ENCODE results near the gene PRPF6. TPM values are rescaled to one million over a fixed set of nuclear protein-coding genes. Genes with fewer than 3 reads are reported as not detected.

Gene PRPF6
- total RNA-seq, 1 experiment from 2014 or later: 88.4 TPM

DNA sequence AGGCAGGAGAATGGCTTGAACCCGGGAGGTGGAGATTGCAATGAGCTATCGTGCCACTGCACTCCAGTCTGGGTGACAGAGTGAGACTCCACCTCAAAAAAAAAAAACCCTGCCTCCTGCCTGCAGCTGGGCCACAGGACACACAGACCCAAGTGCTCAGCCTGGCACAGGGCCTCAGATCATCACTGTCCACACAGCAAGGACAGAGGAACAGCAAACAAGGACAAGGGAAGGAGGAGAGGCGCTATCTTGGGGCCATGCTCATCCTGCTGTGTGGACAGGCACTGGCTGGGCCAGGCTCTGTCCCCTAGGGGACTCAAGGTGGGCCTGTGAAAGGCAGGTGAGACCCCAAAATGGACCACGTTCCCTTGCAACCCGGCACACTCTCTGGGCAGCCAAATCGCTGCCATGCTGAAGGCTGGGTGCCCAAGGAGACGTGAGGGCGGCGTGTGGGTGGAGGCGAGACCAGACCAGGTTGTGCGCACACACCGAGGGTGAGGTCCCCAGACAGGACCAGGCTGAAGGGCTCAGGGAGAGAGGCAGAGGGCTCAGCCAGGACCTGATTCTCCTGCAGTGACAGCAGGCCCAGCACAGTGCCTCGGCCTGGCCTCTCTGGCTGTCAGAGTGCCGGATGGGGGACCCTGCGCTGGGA, 33.8 kb upstream of the PRPF6 start:
- 0 out of 2 replicates have a peak overlapping the region, but pooled peaks have one; percentile 7 for H3K27ac ChIP-seq (ENCODE audit: low read length)
- ATAC-seq (no peak), DNase-seq (ENCODE audit: low read depth, low spot score) (no peak)
- H3K36me3 ChIP-seq (ENCODE audit: control insufficient read depth, insufficient read depth, low read length): no peaks in the 10 kb centered on the region
- BruUV-seq (replicated peaks): no TSS peak
- no peak overlapping the region for H3K4me3 ChIP-seq (ENCODE audit: low read depth in 2 of 2, low read length in 2 of 2)
- TF ChIP-seq, protein P1, sequence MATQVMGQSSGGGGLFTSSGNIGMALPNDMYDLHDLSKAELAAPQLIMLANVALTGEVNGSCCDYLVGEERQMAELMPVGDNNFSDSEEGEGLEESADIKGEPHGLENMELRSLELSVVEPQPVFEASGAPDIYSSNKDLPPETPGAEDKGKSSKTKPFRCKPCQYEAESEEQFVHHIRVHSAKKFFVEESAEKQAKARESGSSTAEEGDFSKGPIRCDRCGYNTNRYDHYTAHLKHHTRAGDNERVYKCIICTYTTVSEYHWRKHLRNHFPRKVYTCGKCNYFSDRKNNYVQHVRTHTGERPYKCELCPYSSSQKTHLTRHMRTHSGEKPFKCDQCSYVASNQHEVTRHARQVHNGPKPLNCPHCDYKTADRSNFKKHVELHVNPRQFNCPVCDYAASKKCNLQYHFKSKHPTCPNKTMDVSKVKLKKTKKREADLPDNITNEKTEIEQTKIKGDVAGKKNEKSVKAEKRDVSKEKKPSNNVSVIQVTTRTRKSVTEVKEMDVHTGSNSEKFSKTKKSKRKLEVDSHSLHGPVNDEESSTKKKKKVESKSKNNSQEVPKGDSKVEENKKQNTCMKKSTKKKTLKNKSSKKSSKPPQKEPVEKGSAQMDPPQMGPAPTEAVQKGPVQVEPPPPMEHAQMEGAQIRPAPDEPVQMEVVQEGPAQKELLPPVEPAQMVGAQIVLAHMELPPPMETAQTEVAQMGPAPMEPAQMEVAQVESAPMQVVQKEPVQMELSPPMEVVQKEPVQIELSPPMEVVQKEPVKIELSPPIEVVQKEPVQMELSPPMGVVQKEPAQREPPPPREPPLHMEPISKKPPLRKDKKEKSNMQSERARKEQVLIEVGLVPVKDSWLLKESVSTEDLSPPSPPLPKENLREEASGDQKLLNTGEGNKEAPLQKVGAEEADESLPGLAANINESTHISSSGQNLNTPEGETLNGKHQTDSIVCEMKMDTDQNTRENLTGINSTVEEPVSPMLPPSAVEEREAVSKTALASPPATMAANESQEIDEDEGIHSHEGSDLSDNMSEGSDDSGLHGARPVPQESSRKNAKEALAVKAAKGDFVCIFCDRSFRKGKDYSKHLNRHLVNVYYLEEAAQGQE (IDR thresholded peaks at IDR 0.05; ENCODE audit: insufficient read depth in 1 of 2, low read depth in 2 of 2, low read length in 1 of 2): no peak
- TF ChIP-seq SIN3A (IDR thresholded peaks at IDR 0.05; ENCODE audit: borderline replicate concordance, insufficient read depth, low read depth, low read length) (no peak), POLR2AphosphoS5 (IDR thresholded peaks at IDR 0.05; ENCODE audit: low read depth, low read length) (no peak), TCF7L2 (IDR thresholded peaks at IDR 0.05; ENCODE audit: low read depth, low read length) (no peak)
- TF ChIP-seq, protein P2, sequence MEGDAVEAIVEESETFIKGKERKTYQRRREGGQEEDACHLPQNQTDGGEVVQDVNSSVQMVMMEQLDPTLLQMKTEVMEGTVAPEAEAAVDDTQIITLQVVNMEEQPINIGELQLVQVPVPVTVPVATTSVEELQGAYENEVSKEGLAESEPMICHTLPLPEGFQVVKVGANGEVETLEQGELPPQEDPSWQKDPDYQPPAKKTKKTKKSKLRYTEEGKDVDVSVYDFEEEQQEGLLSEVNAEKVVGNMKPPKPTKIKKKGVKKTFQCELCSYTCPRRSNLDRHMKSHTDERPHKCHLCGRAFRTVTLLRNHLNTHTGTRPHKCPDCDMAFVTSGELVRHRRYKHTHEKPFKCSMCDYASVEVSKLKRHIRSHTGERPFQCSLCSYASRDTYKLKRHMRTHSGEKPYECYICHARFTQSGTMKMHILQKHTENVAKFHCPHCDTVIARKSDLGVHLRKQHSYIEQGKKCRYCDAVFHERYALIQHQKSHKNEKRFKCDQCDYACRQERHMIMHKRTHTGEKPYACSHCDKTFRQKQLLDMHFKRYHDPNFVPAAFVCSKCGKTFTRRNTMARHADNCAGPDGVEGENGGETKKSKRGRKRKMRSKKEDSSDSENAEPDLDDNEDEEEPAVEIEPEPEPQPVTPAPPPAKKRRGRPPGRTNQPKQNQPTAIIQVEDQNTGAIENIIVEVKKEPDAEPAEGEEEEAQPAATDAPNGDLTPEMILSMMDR (IDR thresholded peaks at IDR 0.05): no peak
- no peaks in the 10 kb centered on the region for H3K27me3 ChIP-seq (ENCODE audit: control insufficient read depth, insufficient read depth, low read length)
- ChIA-PET CTCF (no interaction called here), POLR2A (interaction anchor here (0.7 kb wide), 1 partner anchor 110 kb away, joined by 3 read pairs; no protein-coding TSS in a partner anchor)
- no peaks in the 10 kb centered on the region for H3K9me3 ChIP-seq (ENCODE audit: control insufficient read depth, insufficient read depth, low read depth, low read length)
- in situ Hi-C loops (cut with HindIII; ENCODE audit: low pct_unique_long_range_greater_than_20kb, low sequenced_read_pairs): no loop called here
- H3K4me1 ChIP-seq (ENCODE audit: control insufficient read depth, insufficient read depth, low read length): peaks cover 56% of the 10 kb centered on the region
- intact Hi-C loops (cut with micrococcal nuclease; ENCODE audit: unreplicated experiment): no loop called here

DNA sequence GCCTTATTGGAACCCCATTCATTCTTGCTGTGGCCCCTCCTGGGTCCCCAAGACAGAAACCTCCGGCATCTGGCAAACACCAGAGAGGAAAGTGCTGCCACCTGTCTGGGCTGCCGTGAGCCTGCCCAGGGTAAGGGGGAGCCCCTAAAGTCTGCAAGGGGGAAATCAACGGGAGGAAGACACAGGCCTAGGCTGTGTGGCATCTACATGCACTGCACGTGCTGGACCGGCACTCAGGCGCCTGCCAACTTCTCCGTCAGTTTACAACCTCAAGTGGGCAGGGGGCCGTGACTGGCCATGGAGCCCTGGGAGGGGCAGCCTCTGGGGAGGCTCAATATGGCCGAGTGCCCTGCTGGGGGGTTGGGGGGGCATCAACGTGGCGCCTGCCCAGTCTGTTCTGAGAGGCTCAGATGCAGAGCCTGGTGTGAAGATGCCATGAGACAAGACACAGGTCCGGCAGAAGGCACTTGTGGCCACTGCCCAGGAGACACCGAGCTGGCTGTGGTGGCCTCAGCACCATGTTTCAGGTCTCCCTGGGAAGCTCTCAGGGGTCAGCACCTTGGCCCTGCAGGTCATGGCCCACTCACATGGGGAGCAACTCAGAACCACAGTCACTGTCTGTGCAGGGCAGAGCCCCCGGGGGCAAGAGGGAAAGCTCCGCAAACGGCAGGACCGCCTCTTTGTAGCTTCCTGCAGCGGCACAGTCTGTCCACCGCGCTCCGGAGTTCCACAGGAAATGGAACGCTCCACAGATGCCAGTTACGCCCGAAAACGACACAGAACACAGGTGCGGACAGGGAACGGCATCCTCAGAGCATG, 33.1 kb upstream of the PRPF6 start:
- intact Hi-C loops (cut with micrococcal nuclease; ENCODE audit: unreplicated experiment): no loop called here
- DNase-seq (ENCODE audit: low read depth, low spot score): no peak
- Histone ChIP-seq H3K27me3 (ENCODE audit: control insufficient read depth, insufficient read depth, low read length) (no peaks in the 10 kb centered on the region), H3K4me1 (ENCODE audit: control insufficient read depth, insufficient read depth, low read length) (peaks cover 57% of the 10 kb centered on the region), H3K36me3 (ENCODE audit: control insufficient read depth, insufficient read depth, low read length) (no peaks in the 10 kb centered on the region), H3K27ac (ENCODE audit: low read length) (peak overlapping the region; percentile 71; the same call in 1 of the 2 replicates), H3K9me3 (ENCODE audit: control insufficient read depth, insufficient read depth, low read depth, low read length) (no peaks in the 10 kb centered on the region), H3K4me3 (ENCODE audit: low read depth in 2 of 2, low read length in 2 of 2) (peak overlapping the region; percentile 16 to 44)
- ChIA-PET CTCF (no interaction called here), POLR2A (no interaction called here)
- TF ChIP-seq, protein P2 (IDR thresholded peaks at IDR 0.05): no peak
- TF ChIP-seq, protein P1 (IDR thresholded peaks at IDR 0.05; ENCODE audit: insufficient read depth in 1 of 2, low read depth in 2 of 2, low read length in 1 of 2): no peak
- TF ChIP-seq POLR2AphosphoS5 (IDR thresholded peaks at IDR 0.05; ENCODE audit: low read depth, low read length): no peak
- TF ChIP-seq TCF7L2 (IDR thresholded peaks at IDR 0.05; ENCODE audit: low read depth, low read length): no peak
- no peak for TF ChIP-seq SIN3A (IDR thresholded peaks at IDR 0.05; ENCODE audit: borderline replicate concordance, insufficient read depth, low read depth, low read length)
- no TSS peak for BruUV-seq (replicated peaks)
- 0 out of 2 replicates have a peak, but pooled peaks have one; percentile 0 for ATAC-seq
- in situ Hi-C loops (cut with HindIII; ENCODE audit: low pct_unique_long_range_greater_than_20kb, low sequenced_read_pairs): no loop called here
